ENCODE measurements around the gene ELAVL2. TPM values are rescaled to one million over a fixed set of nuclear protein-coding genes. Genes with fewer than 3 reads are reported as not detected.

ELAVL2 gene
- polyA plus RNA-seq, 2 of the 4 experiments (the other 2 are of a cell fraction) = 0.03 to 0.13 TPM

DNA sequence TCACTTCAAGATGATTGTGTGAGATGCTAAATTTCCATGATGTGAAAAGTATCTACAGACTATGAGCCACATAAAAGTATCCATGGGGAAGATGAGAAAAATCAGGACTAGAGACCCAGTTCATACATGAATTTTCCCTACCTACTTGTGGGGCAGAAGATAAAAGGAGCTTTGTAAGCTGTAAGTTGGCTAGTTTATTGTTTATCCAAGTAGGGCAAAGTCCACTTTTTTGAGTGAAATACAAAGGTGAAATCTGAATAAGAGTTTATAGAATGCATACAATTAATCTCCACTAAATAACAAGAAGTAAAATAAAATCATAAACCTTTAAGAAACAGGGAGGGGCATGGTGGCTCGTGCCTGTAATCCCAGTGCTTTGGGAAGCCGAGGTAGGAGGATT lies 160.4 kb downstream of the ELAVL2 start:
- 0% methylated on average over 2 of the region's 2 CpGs for WGBS (ENCODE audit: missing lambda C conversion rate)
- Histone ChIP-seq H3K4me3 (no peak overlapping the region), H3K4me2 (no peak overlapping the region), H3K9me3 (no peaks in the 10 kb centered on the region), H3K4me1 (no peaks in the 10 kb centered on the region), H3K27ac (no peak overlapping the region)
- TF ChIP-seq, protein P1, sequence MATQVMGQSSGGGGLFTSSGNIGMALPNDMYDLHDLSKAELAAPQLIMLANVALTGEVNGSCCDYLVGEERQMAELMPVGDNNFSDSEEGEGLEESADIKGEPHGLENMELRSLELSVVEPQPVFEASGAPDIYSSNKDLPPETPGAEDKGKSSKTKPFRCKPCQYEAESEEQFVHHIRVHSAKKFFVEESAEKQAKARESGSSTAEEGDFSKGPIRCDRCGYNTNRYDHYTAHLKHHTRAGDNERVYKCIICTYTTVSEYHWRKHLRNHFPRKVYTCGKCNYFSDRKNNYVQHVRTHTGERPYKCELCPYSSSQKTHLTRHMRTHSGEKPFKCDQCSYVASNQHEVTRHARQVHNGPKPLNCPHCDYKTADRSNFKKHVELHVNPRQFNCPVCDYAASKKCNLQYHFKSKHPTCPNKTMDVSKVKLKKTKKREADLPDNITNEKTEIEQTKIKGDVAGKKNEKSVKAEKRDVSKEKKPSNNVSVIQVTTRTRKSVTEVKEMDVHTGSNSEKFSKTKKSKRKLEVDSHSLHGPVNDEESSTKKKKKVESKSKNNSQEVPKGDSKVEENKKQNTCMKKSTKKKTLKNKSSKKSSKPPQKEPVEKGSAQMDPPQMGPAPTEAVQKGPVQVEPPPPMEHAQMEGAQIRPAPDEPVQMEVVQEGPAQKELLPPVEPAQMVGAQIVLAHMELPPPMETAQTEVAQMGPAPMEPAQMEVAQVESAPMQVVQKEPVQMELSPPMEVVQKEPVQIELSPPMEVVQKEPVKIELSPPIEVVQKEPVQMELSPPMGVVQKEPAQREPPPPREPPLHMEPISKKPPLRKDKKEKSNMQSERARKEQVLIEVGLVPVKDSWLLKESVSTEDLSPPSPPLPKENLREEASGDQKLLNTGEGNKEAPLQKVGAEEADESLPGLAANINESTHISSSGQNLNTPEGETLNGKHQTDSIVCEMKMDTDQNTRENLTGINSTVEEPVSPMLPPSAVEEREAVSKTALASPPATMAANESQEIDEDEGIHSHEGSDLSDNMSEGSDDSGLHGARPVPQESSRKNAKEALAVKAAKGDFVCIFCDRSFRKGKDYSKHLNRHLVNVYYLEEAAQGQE (IDR thresholded peaks at IDR 0.05) = no peak
- TF ChIP-seq KDM1A (IDR thresholded peaks at IDR 0.05; ENCODE audit: low read depth) = no peak
- no peak for TF ChIP-seq CHD4 (IDR thresholded peaks at IDR 0.05; ENCODE audit: borderline replicate concordance)
- no peak for TF ChIP-seq ESRRA (IDR thresholded peaks at IDR 0.05; ENCODE audit: borderline replicate concordance, low read length)
- ChIA-PET CTCF (no interaction called here), POLR2A (no interaction called here)
- FAIRE-seq (no peak), DNase-seq (ENCODE audit: low read depth in 1 of 2, low spot score in 1 of 2) (no peak), ATAC-seq (no peak)

DNA sequence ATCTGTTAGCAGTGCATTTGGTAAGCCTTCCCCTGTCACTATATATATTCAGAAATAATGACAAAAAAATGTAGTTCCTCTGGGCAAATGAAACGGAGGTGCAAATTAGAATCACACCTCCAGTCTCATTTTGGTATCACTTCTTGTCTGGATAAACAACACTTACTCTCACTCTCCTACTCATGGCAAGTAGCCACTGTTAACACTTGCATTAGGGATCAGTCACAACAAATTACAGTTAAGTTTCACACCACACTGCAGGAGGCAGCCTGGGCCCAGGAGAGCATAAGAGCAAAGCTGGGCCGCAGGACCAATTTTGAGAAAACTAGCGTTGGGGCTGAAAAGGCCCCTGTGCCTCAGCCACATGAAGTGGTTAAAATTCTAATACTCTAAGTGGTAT lies 161.0 kb downstream of the ELAVL2 start:
- 22% methylated on average over 3 of the region's 3 CpGs for WGBS (ENCODE audit: missing lambda C conversion rate)

GRCh38 chr9:23663946-23664345 lies 162.1 kb downstream of the ELAVL2 start:
- no peak for DNase-seq (ENCODE audit: low read depth in 1 of 2, low spot score in 1 of 2)
- POLR2A ChIA-PET = no interaction called here
- no peak overlapping the region for H3K4me2 ChIP-seq
- no peaks in the 10 kb centered on the region for H3K4me1 ChIP-seq
- H3K4me3 ChIP-seq = no peak overlapping the region
- no peak for FAIRE-seq
- TF ChIP-seq KDM5A (IDR thresholded peaks at IDR 0.05) = no peak
- TF ChIP-seq EHF (CRISPR knock-in tag; IDR thresholded peaks at IDR 0.05) = no peak
- TF ChIP-seq ZSCAN20 (CRISPR knock-in tag; IDR thresholded peaks at IDR 0.05) = no peak
- TF ChIP-seq, protein P2, sequence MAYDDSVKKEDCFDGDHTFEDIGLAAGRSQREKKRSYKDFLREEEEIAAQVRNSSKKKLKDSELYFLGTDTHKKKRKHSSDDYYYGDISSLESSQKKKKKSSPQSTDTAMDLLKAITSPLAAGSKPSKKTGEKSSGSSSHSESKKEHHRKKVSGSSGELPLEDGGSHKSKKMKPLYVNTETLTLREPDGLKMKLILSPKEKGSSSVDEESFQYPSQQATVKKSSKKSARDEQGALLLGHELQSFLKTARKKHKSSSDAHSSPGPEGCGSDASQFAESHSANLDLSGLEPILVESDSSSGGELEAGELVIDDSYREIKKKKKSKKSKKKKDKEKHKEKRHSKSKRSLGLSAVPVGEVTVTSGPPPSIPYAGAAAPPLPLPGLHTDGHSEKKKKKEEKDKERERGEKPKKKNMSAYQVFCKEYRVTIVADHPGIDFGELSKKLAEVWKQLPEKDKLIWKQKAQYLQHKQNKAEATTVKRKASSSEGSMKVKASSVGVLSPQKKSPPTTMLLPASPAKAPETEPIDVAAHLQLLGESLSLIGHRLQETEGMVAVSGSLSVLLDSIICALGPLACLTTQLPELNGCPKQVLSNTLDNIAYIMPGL (CRISPR knock-in tag; IDR thresholded peaks at IDR 0.05; ENCODE audit: borderline replicate concordance) = no peak
- no peak for TF ChIP-seq CEBPB (IDR thresholded peaks at IDR 0.05)
- no peak for TF ChIP-seq SREBF2 (IDR thresholded peaks at IDR 0.05)
- TF ChIP-seq, protein P3, sequence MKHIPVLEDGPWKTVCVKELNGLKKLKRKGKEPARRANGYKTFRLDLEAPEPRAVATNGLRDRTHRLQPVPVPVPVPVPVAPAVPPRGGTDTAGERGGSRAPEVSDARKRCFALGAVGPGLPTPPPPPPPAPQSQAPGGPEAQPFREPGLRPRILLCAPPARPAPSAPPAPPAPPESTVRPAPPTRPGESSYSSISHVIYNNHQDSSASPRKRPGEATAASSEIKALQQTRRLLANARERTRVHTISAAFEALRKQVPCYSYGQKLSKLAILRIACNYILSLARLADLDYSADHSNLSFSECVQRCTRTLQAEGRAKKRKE (CRISPR knock-in tag; IDR thresholded peaks at IDR 0.05; ENCODE audit: low read depth) = no peak
- no peak for TF ChIP-seq NFE2L2 (conservative IDR thresholded peaks at IDR 0.05; ENCODE audit: low read length)
- TF ChIP-seq POLR2A (IDR thresholded peaks at IDR 0.05; ENCODE audit: low read length) = no peak
- TF ChIP-seq EHMT2 (IDR thresholded peaks at IDR 0.05; ENCODE audit: low read depth) = no peak
- TF ChIP-seq ELK1 (IDR thresholded peaks at IDR 0.05; ENCODE audit: low read depth, low read length) = no peak
- TF ChIP-seq, protein P4, sequence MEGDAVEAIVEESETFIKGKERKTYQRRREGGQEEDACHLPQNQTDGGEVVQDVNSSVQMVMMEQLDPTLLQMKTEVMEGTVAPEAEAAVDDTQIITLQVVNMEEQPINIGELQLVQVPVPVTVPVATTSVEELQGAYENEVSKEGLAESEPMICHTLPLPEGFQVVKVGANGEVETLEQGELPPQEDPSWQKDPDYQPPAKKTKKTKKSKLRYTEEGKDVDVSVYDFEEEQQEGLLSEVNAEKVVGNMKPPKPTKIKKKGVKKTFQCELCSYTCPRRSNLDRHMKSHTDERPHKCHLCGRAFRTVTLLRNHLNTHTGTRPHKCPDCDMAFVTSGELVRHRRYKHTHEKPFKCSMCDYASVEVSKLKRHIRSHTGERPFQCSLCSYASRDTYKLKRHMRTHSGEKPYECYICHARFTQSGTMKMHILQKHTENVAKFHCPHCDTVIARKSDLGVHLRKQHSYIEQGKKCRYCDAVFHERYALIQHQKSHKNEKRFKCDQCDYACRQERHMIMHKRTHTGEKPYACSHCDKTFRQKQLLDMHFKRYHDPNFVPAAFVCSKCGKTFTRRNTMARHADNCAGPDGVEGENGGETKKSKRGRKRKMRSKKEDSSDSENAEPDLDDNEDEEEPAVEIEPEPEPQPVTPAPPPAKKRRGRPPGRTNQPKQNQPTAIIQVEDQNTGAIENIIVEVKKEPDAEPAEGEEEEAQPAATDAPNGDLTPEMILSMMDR (IDR thresholded peaks at IDR 0.05) = no peak
- TF ChIP-seq CHD2 (IDR thresholded peaks at IDR 0.05; ENCODE audit: low read length, partially characterized antibody) = no peak
- TF ChIP-seq CBX2 (IDR thresholded peaks at IDR 0.05; ENCODE audit: borderline replicate concordance, low read depth) = no peak
- no peak for TF ChIP-seq MAX (IDR thresholded peaks at IDR 0.05)
- TF ChIP-seq HES2 (IDR thresholded peaks at IDR 0.05) = no peak
- no peak for TF ChIP-seq HOXB5 (CRISPR knock-in tag; IDR thresholded peaks at IDR 0.05)
- H3K27ac ChIP-seq = no peak overlapping the region
- no peaks in the 10 kb centered on the region for H3K9me3 ChIP-seq
- no peak for ATAC-seq
- CTCF ChIA-PET = no interaction called here

More for the DNA sequence above, 161.0 kb downstream of the ELAVL2 start:
- H3K4me2 ChIP-seq = no peak overlapping the region
- no peak overlapping the region for H3K4me3 ChIP-seq
- POLR2A ChIA-PET = no interaction called here
- no peaks in the 10 kb centered on the region for H3K4me1 ChIP-seq
- no peak for TF ChIP-seq NFE2L2 (conservative IDR thresholded peaks at IDR 0.05; ENCODE audit: low read length)
- H3K27ac ChIP-seq = no peak overlapping the region
- ATAC-seq (no peak), DNase-seq (ENCODE audit: low read depth in 1 of 2, low spot score in 1 of 2) (no peak), FAIRE-seq (no peak)
- CTCF ChIA-PET = no interaction called here
- H3K9me3 ChIP-seq = no peaks in the 10 kb centered on the region
